GM23338 (cell line): ENCODE measurements around the gene AFF1. TPM values are rescaled to one million over a fixed set of nuclear protein-coding genes. Genes with fewer than 3 reads are reported as not detected.

Experiments
- ATAC-seq: fragments of 200-7000 bp; cut with Tn5 transposase; 3 replicates; pipeline ENCODE4 v1.9.1; 2020
- DNase-seq: peaks from one replicate; pipeline ENCODE4 v3.0.0-alpha.2; 2015; ENCODE audit warnings: low spot score
- H2AFZ ChIP-seq: fragments of 200-600 bp; sonication (generic); 2 replicates; pipeline ENCODE4 v1.8.0; 2016; ENCODE audit warnings: antibody characterized with exemption, mild to moderate bottlenecking, moderate library complexity
- H3F3A ChIP-seq: fragments of 200-600 bp; sonication (generic); replicated peaks from 2 replicates; pipeline ENCODE4 v1.8.0; 2017; ENCODE audit warnings: antibody characterized with exemption, mixed run types, low read depth
- H3K27ac ChIP-seq: fragments of 200-600 bp; sonication (generic); 2 replicates; pipeline ENCODE4 v1.6.1; 2016; ENCODE audit warnings: low read depth
- H3K27me3 ChIP-seq: fragments of 200-600 bp; sonication (generic); 2 replicates; pipeline ENCODE4 v1.8.0; 2016; ENCODE audit warnings: mild to moderate bottlenecking, mixed run types, moderate library complexity; ENCODE audit not compliant: insufficient read depth
- H3K36me3 ChIP-seq: fragments of 200-600 bp; sonication (generic); 2 replicates; pipeline ENCODE4 v1.8.0; 2016; ENCODE audit warnings: mild to moderate bottlenecking; ENCODE audit not compliant: insufficient read depth
- H3K4me1 ChIP-seq: fragments of 200-600 bp; sonication (generic); 2 replicates; pipeline ENCODE4 v1.8.0; 2016; ENCODE audit warnings: mild to moderate bottlenecking, moderate library complexity; ENCODE audit not compliant: insufficient read depth
- H3K4me2 ChIP-seq: fragments of 200-600 bp; sonication (generic); 2 replicates; pipeline ENCODE4 v1.7.1; 2017; ENCODE audit warnings: mixed run types
- H3K4me3 ChIP-seq: fragments of 200-600 bp; sonication (generic); 2 replicates; pipeline ENCODE4 v1.6.1; 2016; ENCODE audit warnings: mixed run types
- H3K79me2 ChIP-seq: fragments of 200-600 bp; sonication (generic); replicated peaks from 2 replicates; pipeline ENCODE4 v1.8.0; 2017; ENCODE audit warnings: mild to moderate bottlenecking; ENCODE audit not compliant: insufficient read depth
- H3K9me2 ChIP-seq: fragments of 200-600 bp; sonication (generic); 2 replicates; pipeline ENCODE4 v1.8.0; 2017; ENCODE audit not compliant: insufficient read depth
- H4K20me1 ChIP-seq: fragments of 200-600 bp; sonication (generic); replicated peaks from 2 replicates; pipeline ENCODE4 v1.8.0; 2017; ENCODE audit warnings: mild to moderate bottlenecking; ENCODE audit not compliant: insufficient read depth
- H3K27ac Mint-ChIP-seq: 2 replicates; pipeline ENCODE4 v1.8.0; 2020; ENCODE audit warnings: inconsistent platforms, mild to moderate bottlenecking, moderate library complexity, mixed read lengths
- H3K27me3 Mint-ChIP-seq: 3 replicates; pipeline ENCODE4 v1.8.0; 2022; ENCODE audit warnings: low read depth, mild to moderate bottlenecking, moderate library complexity, mixed read lengths, inconsistent platforms; ENCODE audit not compliant: insufficient read depth, poor library complexity
- H3K36me3 Mint-ChIP-seq: 3 replicates; pipeline ENCODE4 v1.8.0; 2021; ENCODE audit warnings: low read depth, mild to moderate bottlenecking, inconsistent platforms, moderate library complexity, mixed read lengths
- H3K4me1 Mint-ChIP-seq: 3 replicates; pipeline ENCODE4 v1.8.0; 2020; ENCODE audit warnings: mild to moderate bottlenecking, inconsistent platforms, mixed read lengths
- H3K4me3 Mint-ChIP-seq: 3 replicates; pipeline ENCODE4 v1.8.0; 2021; ENCODE audit warnings: moderate library complexity, mild to moderate bottlenecking, inconsistent platforms, mixed read lengths
- H3K9me3 Mint-ChIP-seq: 3 replicates; pipeline ENCODE4 v1.8.0; 2020; ENCODE audit warnings: moderate library complexity, mild to moderate bottlenecking, inconsistent platforms, mixed read lengths
- CREB1 ChIP-seq: fragments of 250-450 bp; sonication (Bioruptor Pico); IDR thresholded peaks from 2 replicates; pipeline ENCODE4 v1.5.0; 2020; ENCODE audit warnings: low read depth, mild to moderate bottlenecking, moderate library complexity
- EZH2 ChIP-seq: fragments of 200-600 bp; sonication (generic); IDR thresholded peaks from one replicate; pipeline ENCODE4 v1.8.0; 2017; ENCODE audit warnings: antibody characterized with exemption, mild to moderate bottlenecking, low read depth; ENCODE audit not compliant: unreplicated experiment
- EZH2phosphoT487 ChIP-seq: fragments of 200-600 bp; sonication (generic); IDR thresholded peaks from one replicate; pipeline ENCODE4 v1.8.1; 2018; ENCODE audit warnings: antibody characterized with exemption; ENCODE audit not compliant: unreplicated experiment
- JUNB ChIP-seq: IDR thresholded peaks from one replicate; pipeline ENCODE4 v1.6.1; 2016; ENCODE audit warnings: antibody characterized with exemption; ENCODE audit not compliant: unreplicated experiment
- NANOG ChIP-seq: IDR thresholded peaks from 2 replicates; pipeline ENCODE4 v1.6.1; 2016; ENCODE audit warnings: antibody characterized with exemption, borderline replicate concordance
- POLR2AphosphoS5 ChIP-seq: IDR thresholded peaks from 2 replicates; pipeline ENCODE4 v1.6.1; 2016; ENCODE audit warnings: antibody characterized with exemption, low read depth
- ZNF114 ChIP-seq: fragments of 250-450 bp; sonication (Bioruptor Pico); IDR thresholded peaks from 2 replicates; pipeline ENCODE4 v1.5.0; 2020; ENCODE audit warnings: mild to moderate bottlenecking, moderate library complexity
- ZNF331 ChIP-seq: fragments of 250-450 bp; sonication (Bioruptor Pico); IDR thresholded peaks from 2 replicates; pipeline ENCODE4 v1.5.0; 2020; ENCODE audit warnings: low read depth, mild to moderate bottlenecking, moderate library complexity
- polyA plus RNA-seq: library from polyadenylated mRNA; unstranded; fragments of >200 nt; fragmentation: Nextera tagmentation; extraction: Ambion mirVana; gene quantifications from 2 replicates; pipeline ENCODE4 v1.2.1, GENCODE V29; 2016
- total RNA-seq: library from RNA; depleted of rRNA; stranded (reverse); fragments of >200 nt; shearing (Covaris generic); gene quantifications from 2 replicates; pipeline ENCODE4 v1.2.3, GENCODE V29; 2014
- TF ChIP-seq, protein P1 (sequence below), 2 experiments: fragments of 200-600 bp in 1 of 2; sonication (generic) in 1 of 2; conservative IDR thresholded peaks; 2 replicates each; pipeline versions ENCODE4 v1.5.1 to v1.6.1; 2016 to 2017; ENCODE audit warnings: antibody characterized with exemption in 2 of 2, low read depth in 2 of 2, mild to moderate bottlenecking in 2 of 2, moderate library complexity in 1 of 2
- TF ChIP-seq, protein P2 (sequence below): IDR thresholded peaks from 2 replicates; pipeline ENCODE4 v1.6.1; 2016; ENCODE audit warnings: antibody characterized with exemption
- TF ChIP-seq, protein P3 (sequence below): IDR thresholded peaks from one replicate; pipeline ENCODE4 v1.6.1; 2018; ENCODE audit warnings: antibody characterized with exemption; ENCODE audit not compliant: unreplicated experiment

The AFF1 gene
- total and polyA plus RNA-seq, 2 experiments from 2014 or later, result 42.6 to 67.2 TPM

DNA sequence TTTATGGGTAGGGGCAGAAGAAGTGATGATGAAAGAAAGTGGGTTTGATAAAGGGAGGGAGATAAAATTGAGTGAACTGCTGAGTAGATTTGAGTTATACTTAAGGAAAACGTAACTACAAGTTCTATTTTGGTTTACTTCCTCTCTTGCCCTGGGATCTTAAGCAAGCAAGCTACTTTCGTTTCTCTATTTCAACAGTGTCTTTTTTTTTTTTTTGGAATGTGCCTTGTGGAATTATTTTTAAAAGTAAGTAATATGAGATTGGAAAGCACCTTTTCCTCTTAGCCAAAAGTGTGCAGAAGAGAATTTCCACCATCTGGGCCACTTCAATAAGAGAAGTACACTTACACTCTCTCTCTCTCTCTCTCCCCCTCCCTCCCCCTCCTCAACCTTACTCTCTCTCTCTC lies 26.6 kb upstream of the AFF1 start (continued):
- TF ChIP-seq, protein P1, sequence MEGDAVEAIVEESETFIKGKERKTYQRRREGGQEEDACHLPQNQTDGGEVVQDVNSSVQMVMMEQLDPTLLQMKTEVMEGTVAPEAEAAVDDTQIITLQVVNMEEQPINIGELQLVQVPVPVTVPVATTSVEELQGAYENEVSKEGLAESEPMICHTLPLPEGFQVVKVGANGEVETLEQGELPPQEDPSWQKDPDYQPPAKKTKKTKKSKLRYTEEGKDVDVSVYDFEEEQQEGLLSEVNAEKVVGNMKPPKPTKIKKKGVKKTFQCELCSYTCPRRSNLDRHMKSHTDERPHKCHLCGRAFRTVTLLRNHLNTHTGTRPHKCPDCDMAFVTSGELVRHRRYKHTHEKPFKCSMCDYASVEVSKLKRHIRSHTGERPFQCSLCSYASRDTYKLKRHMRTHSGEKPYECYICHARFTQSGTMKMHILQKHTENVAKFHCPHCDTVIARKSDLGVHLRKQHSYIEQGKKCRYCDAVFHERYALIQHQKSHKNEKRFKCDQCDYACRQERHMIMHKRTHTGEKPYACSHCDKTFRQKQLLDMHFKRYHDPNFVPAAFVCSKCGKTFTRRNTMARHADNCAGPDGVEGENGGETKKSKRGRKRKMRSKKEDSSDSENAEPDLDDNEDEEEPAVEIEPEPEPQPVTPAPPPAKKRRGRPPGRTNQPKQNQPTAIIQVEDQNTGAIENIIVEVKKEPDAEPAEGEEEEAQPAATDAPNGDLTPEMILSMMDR (conservative IDR thresholded peaks at IDR 0.05; ENCODE audit: low read depth in 2 of 2), result no peak

DNA sequence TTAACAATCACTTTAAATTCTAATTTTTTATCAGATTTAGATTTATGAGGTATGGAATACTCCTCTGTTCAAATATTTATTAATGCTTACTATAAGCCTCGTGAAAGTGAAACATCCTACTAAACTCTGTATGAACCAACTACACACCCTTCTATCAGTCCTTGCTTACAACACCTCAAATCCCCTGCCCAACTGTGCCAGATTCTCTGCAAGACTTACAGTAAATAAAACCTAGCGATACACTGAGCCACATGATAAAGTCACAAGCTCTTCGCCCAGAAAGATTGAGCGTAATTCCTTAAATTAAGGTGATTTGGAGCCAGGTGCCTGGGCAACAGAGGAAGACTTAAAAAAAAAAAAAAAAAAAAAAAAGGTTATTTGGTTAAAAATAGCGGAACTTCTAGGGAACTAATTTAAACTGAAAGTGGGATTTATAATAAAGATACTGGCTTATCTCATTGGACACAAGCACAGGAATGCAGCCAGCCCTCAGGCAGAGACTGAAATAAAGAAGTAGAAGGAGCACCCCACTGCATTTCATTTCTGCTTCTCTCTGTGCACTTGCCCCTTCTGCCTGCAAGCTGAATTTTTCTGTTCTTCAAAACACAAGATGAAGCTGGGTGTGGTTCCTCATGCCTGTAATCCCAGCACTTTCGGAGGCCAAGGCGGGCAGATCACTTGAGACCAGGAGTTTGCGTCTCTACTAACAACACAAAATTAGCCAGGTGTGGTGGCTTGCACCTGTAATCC lies 25.1 kb upstream of the AFF1 start:
- Mint-ChIP-seq H3K36me3 (no peaks in the 10 kb centered on the region), H3K4me1 (peaks cover 12% of the 10 kb centered on the region), H3K27ac (no peak overlapping the region), H3K9me3 (no peaks in the 10 kb centered on the region), H3K4me3 (no peak overlapping the region), H3K27me3 (no peaks in the 10 kb centered on the region)
- H3K36me3 ChIP-seq, result no peaks in the 10 kb centered on the region
- no peak overlapping the region for H3K27ac ChIP-seq
- H2AFZ ChIP-seq, result no peak overlapping the region
- ATAC-seq (no peak), DNase-seq (no peak)
- no peaks in the 10 kb centered on the region for H3K9me2 ChIP-seq
- no peaks in the 10 kb centered on the region for H3K79me2 ChIP-seq
- H3K4me3 ChIP-seq, result no peak overlapping the region
- H3K27me3 ChIP-seq, result peaks cover 2% of the 10 kb centered on the region; the same call in 1 of the 2 replicates
- peaks cover 9% of the 10 kb centered on the region for H3K4me1 ChIP-seq
- H3K4me2 ChIP-seq, result no peak overlapping the region
- H4K20me1 ChIP-seq, result no peaks in the 10 kb centered on the region
- no peaks in the 10 kb centered on the region for H3F3A ChIP-seq
- TF ChIP-seq, protein P2, sequence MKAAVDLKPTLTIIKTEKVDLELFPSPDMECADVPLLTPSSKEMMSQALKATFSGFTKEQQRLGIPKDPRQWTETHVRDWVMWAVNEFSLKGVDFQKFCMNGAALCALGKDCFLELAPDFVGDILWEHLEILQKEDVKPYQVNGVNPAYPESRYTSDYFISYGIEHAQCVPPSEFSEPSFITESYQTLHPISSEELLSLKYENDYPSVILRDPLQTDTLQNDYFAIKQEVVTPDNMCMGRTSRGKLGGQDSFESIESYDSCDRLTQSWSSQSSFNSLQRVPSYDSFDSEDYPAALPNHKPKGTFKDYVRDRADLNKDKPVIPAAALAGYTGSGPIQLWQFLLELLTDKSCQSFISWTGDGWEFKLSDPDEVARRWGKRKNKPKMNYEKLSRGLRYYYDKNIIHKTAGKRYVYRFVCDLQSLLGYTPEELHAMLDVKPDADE, result no peak
- TF ChIP-seq, protein P1 (conservative IDR thresholded peaks at IDR 0.05; ENCODE audit: low read depth in 2 of 2), result no peak
- TF ChIP-seq JUNB (no peak), NANOG (no peak), ZNF114 (CRISPR knock-in tag) (no peak), POLR2AphosphoS5 (no peak), EZH2 (no peak), CREB1 (CRISPR knock-in tag) (no peak), ZNF331 (CRISPR knock-in tag) (no peak), EZH2phosphoT487 (no peak)
- TF ChIP-seq, protein P3, sequence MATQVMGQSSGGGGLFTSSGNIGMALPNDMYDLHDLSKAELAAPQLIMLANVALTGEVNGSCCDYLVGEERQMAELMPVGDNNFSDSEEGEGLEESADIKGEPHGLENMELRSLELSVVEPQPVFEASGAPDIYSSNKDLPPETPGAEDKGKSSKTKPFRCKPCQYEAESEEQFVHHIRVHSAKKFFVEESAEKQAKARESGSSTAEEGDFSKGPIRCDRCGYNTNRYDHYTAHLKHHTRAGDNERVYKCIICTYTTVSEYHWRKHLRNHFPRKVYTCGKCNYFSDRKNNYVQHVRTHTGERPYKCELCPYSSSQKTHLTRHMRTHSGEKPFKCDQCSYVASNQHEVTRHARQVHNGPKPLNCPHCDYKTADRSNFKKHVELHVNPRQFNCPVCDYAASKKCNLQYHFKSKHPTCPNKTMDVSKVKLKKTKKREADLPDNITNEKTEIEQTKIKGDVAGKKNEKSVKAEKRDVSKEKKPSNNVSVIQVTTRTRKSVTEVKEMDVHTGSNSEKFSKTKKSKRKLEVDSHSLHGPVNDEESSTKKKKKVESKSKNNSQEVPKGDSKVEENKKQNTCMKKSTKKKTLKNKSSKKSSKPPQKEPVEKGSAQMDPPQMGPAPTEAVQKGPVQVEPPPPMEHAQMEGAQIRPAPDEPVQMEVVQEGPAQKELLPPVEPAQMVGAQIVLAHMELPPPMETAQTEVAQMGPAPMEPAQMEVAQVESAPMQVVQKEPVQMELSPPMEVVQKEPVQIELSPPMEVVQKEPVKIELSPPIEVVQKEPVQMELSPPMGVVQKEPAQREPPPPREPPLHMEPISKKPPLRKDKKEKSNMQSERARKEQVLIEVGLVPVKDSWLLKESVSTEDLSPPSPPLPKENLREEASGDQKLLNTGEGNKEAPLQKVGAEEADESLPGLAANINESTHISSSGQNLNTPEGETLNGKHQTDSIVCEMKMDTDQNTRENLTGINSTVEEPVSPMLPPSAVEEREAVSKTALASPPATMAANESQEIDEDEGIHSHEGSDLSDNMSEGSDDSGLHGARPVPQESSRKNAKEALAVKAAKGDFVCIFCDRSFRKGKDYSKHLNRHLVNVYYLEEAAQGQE, result no peak
